Bronchus fibroblast of lung (primary cell): ENCODE results near the gene GK. TPM values are rescaled to one million over a fixed set of nuclear protein-coding genes. Genes with fewer than 3 reads are reported as not detected.

Experiments
- total RNA-seq: library from RNA; depleted of rRNA; stranded (reverse); fragments of >200 nt; gene quantifications from 2 replicates; pipeline ENCODE4 v1.2.3, GENCODE V29; 2015

GK gene
- 8.5 and 9.6 TPM in 2 replicates for total RNA-seq

GRCh38 chrX:30653415-30654131, at the start of gene GK:
Gene GK, plus strand, starts transcription at chrX:30653423. Its CDS starts 115 bp downstream, at chrX:30653538.

Other genes starting within 250 kb of the GK start
- gene TASL, start 75.7 kb upstream of the GK start, total RNA-seq = not detected in 2 replicates
- gene TAB3, start 235.8 kb downstream of the GK start, total RNA-seq = 5.6 and 8.7 TPM in 2 replicates